IPS-NIHi7 (cell line): ENCODE results near the gene SERTAD3.

Experiments
- DNase-seq: peaks from one replicate; pipeline ENCODE4 v3.0.0; 2012; ENCODE audit warnings: mixed read lengths; ENCODE audit errors: extremely low spot score

The SERTAD3 gene

GRCh38 chr19:40425450-40426287 lies 18.5 kb downstream of the SERTAD3 start, which contains the start of gene SERTAD1:
Gene SERTAD1 (minus strand): TSS chr19:40425992. CDS start chr19:40423546, 2,446 bp downstream.
- DNase-seq: peak; percentile 96

GRCh38 chr19:40424637-40425449 lies 19.3 kb downstream of the SERTAD3 start:
- no peak for DNase-seq

GRCh38 chr19:40423938-40424337 lies 20.2 kb downstream of the SERTAD3 start:
- DNase-seq: no peak

GRCh38 chr19:40422748-40423566 lies 21.2 kb downstream of the SERTAD3 start:
- DNase-seq: no peak

- DNase-seq: no peak
Measured at GRCh38 chr19:40421993-40422747, 22.0 kb downstream of the SERTAD3 start.

GRCh38 chr19:40420766-40421765 lies 23.1 kb downstream of the SERTAD3 start:
- DNase-seq: peak; percentile 88

GRCh38 chr19:40420451-40420765 lies 23.7 kb downstream of the SERTAD3 start:
- DNase-seq: no peak

GRCh38 chr19:40419780-40420179 lies 24.4 kb downstream of the SERTAD3 start:
- no peak for DNase-seq

GRCh38 chr19:40419066-40419612 lies 25.0 kb downstream of the SERTAD3 start:
- DNase-seq: no peak

- no peak for DNase-seq
Measured at GRCh38 chr19:40418040-40418439, 26.1 kb downstream of the SERTAD3 start.

GRCh38 chr19:40417643-40417981 lies 26.5 kb downstream of the SERTAD3 start:
- DNase-seq: no peak

- no peak for DNase-seq
Measured at GRCh38 chr19:40416918-40417642, 27.1 kb downstream of the SERTAD3 start.

- no peak for DNase-seq
Measured at GRCh38 chr19:40415768-40416167, 28.4 kb downstream of the SERTAD3 start.

GRCh38 chr19:40414542-40415535 lies 29.3 kb downstream of the SERTAD3 start:
- no peak for DNase-seq

GRCh38 chr19:40413291-40413845 lies 30.8 kb downstream of the SERTAD3 start, which contains the start of gene PRX:
Gene PRX (minus strand): TSS chr19:40413378. CDS start chr19:40407932, 5,446 bp downstream.
- DNase-seq: peak; percentile 87

- DNase-seq: no peak
Measured at GRCh38 chr19:40412866-40413265, 31.3 kb downstream of the SERTAD3 start.

- no peak for DNase-seq
Measured at GRCh38 chr19:40411958-40412499, 32.1 kb downstream of the SERTAD3 start.
